HG03045 (cell line): ENCODE results near the gene RAB3IP.
"Not testable (repeated sequence)": the region's sequence is repeated elsewhere in the genome, so short reads cannot be mapped to it uniquely, and the experiment has no call there.

Source experiments
- ATAC-seq: cut with Tn5 transposase; IDR thresholded peaks from one replicate; pipeline ENCODE4 v1.9.1; 2021; ENCODE audit warnings: mild to moderate bottlenecking, moderate library complexity; ENCODE audit not compliant: unreplicated experiment

The RAB3IP gene

DNA sequence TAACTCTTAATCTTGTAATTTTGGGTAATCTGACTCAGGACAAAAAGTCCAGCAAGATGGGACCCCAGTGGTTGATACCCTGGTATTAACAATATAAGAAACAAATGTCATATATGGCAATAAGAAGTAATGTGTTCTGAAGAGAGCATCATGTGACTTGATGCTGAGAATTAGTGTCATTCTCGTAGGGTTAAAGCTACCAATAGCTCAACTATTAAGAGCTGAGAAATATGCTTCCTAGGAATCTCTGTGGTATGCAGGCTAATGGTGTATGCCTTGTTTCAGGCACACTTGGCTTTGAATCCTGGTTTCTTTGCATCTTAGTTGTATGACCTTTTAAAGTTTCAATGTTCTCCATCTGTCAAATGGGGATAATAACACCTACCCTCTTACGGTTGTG, 95.5 kb downstream of the RAB3IP start:
- no peak for ATAC-seq

DNA sequence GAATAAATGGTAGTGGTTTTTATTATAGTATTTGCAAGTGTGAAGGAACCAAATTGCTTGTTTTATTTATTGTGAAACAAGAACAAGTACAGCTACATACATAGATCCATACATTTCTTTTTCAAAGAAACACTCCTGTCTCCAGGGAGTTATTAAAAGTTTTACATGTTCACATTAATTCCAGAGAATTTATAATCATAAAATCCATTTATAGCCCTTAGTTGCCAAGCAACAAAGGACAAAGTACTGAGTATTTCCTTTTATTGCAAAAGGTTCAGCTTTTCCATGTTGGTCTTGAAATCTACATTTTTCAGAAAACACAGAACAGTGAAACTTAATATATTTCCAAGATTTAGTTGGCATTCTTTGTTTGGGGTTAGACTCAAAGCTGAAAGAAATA, 95.9 kb downstream of the RAB3IP start:
- no peak for ATAC-seq

DNA sequence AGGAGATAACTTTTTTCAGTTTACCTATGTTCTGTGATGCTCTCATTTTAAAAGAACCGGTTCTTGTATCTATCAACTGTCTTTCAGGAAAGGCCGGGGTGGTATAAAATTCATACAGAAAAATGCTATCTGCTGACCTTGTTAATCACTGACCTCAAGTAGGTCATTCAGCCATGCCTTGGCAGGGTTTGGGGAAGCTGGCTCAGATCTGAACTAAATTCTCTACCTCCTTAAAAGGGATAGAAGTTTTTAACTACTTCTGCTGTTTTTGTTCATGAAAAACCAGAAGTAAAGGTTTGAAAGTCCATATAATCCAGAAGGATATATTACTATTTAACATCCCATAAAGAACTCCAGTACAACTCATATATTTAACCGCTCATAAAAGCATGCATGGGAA, 96.4 kb downstream of the RAB3IP start:
- ATAC-seq, result no peak

DNA sequence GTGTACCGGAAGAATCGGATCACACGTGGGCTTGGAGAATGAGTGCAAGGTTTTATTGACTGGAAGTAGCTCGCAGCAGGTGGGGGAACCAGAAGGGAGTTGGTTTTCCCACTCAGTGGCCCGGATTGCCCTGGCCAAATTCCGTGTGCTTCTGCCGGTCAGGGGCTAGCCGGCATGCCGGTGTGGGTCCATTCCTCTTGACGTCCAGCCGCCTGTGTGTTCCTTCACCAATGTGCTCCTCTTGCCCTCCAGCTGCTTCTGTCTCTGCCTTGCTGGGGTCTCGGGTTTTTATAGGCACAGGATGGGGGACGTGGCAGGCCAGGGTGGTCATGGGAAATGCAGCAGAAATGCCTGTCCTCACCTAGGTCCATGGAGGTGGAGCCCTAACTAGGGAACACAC, 97.4 kb downstream of the RAB3IP start:
- ATAC-seq, result no peak

DNA sequence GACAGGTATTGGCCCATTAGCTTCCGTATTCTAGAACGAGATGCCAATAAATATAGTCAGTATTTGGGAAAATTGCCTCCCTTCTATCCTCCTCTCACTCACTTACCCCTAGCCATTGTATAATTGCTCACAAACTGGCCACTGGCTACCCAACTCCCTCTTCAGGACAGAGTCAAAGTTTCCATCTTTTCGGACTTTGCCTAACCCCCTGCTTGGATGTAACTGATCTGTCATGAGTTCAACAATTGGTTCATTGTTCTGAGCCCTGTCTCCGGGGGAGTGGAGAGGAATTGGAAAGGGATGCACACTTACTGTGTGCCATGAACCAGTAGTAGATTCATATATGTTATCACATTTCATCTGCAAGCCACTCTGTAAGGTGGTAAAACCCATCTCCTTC, 98.5 kb downstream of the RAB3IP start:
- no peak for ATAC-seq

DNA sequence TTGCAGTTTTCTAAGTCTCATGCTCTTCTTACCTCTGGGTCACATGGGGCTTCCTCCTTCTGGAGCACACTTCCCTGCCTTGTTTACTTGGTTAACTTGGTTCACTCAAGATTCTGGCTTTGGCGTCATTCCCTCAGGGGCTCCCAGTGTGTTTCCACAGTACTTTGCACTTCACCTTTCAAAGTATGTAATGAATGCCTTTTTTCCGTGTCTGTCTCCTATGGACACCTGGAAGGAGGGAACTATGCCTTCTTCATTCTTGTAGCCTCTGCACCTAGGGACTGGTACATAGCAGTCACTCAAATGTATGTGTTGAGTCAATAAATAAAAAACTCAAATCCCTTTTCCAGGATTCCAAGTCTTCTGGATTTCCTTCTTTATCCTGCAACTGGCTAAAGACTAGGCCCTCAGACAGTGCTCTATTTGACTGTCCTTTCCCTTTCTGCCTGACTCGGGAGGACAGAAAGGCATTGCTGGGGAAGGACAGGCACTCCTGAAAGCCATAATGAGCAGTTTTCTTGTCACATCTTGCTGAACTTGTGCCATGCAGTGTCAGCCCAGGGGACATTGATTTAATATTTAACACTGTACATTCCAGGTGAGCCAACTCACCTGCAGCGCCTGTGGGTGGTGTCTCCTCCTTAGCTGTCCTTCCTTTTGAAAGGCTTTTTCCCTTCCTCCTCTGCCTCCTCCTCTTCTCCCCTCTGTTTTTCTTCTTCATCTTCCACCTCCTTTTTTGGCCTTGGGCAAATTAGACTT, 99.2 kb downstream of the RAB3IP start:
- ATAC-seq, result no peak

DNA sequence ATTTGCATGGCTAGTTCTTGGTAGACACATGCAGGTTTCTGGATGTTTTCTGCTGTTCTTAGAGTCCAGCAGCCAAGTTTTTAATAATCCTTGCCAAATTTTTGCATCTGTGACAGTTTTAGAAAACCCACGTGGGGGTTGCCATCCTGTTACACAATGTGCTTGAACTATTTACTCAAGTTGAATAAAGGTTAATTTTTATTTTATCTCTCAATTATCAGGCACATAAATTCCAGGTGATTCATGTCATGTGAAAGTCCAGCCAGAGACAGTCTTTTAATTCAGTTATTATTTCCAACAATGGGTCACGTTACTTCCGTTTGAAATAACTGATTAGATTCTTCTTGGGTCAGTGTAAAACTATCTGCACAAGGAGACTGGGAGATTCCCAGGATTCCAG, 102.1 kb downstream of the RAB3IP start:
- no peak for ATAC-seq

DNA sequence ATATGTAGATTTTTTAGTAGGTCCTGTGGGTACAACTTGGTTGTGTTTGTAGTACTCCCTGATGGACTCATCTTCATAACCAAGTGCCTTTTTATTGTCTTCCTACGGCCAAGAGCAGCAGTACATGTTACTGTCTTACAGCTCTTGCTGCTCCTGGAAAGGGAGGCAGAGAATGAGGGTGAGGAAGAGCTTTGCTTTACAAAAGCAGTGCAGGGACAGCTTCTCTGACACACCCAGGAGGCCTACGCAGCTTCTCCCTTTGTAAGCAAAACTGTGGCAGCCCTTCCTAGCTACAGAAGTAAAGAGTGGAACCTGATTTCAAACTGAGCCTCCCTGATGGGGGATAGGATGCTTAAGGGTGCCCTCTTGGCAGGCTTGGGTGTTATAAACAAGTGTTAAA, 104.9 kb downstream of the RAB3IP start:
- no peak for ATAC-seq

DNA sequence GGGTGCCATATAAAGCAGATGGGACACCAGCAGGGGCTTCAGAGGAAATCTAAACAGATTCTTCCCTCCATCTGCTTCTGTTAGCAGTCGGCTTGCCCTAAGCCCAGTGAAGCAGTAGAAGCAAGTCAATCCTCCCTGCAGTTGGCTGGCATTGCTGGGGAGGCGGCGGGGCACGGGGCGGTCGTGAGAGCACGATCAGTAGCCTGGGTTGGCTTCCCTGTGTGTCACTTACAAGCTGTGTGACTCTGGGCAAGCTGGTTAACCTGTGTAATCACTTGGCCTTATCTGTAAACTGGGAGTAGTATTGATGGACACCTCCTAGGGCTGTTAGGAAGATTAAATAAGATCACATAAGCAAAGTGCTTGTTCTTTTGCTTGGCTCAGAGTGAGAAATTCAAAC, 105.8 kb downstream of the RAB3IP start:
- ATAC-seq, result no peak

DNA sequence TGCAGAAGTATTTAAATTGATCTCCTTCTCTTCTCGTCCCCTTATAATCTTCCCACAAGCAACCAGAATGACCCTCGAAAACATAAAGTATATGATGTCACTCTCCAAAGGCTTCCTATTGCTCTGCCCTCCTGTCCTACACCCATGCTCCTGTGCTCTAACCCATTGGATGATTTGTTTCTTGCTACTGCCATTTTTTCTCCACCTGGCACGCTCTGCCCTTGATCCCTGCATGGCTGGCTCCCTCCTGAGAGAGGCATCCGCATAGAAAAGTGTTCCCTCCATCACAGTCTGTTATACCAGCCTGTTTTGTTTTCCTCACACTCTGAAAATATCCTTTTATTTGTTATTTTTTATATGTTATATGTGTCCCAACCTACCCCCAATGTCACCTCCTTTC, 106.2 kb downstream of the RAB3IP start:
- ATAC-seq, result no peak

DNA sequence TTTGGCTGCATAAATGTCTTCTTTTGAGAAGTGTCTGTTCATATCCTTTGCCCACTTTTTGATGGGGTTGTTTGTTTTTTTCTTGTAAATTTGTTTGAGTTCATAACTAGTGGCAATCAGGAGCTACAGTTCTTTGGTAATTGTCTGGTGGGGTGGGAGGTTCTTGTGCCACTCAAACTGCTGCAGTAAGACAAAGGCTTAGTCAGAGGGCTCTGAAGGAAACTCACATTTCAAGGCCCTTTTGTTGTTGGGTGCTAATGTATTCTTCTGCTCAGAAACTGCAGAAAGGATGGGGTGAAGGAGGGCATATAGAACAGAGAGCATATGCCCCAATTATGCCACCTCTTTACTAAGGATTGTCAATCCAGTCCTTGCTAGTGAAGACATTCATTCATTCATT, 108.3 kb downstream of the RAB3IP start:
- no peak for ATAC-seq

DNA sequence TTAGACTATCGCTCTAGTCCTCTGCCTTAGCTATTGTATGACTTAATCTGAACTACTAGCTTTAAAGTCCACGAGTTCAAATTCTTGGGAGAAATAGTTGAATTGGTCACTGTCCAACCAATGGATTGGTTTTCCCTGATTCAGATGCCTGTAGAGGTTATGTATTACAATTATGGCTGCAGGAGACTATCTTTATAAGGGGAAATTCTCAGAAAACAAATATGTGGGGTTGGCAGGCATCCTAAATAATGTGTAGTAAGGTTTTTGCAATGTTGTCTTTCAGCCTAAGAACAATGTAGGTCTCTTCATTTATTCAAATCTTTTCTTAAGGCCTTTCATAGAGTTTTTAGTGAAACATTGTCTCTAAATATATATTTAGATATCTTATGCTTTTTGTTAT, 113.3 kb downstream of the RAB3IP start:
- no peak for ATAC-seq

DNA sequence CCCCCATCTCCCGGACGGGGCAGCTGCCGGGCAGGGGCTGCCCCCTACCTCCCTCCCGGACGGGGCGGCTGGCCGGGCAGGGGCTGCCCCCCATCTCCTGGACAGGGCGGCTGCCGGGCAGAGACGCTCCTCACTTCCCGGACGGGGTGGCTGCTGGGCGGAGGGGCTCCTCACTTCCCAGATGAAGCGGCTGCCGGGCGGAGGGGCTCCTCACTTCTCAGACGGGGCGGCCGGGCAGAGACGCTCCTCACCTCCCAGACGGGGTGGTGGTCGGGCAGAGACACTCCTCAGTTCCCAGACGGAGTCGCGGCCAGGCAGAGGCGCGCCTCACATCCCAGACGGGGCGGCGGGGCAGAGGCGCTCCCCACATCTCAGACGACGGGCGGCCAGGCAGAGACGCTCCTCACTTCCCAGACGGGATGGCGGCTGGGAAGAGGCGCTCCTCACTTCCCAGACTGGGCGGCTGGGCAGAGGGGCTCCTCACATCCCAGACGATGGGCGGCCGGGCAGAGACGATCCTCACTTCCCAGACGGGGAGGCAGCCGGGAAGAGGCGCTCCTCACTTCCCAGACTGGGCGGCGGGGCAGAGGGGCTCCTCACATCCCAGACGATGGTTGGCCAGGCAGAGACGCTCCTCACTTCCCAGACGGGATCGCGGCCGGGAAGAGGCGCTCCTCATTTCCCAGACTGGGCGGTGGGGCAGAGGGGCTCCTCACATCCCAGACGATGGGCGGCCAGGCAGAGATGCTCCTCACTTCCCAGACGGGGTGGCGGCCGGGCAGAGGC, 114.7 kb downstream of the RAB3IP start:
- ATAC-seq, result not testable (repeated sequence)

DNA sequence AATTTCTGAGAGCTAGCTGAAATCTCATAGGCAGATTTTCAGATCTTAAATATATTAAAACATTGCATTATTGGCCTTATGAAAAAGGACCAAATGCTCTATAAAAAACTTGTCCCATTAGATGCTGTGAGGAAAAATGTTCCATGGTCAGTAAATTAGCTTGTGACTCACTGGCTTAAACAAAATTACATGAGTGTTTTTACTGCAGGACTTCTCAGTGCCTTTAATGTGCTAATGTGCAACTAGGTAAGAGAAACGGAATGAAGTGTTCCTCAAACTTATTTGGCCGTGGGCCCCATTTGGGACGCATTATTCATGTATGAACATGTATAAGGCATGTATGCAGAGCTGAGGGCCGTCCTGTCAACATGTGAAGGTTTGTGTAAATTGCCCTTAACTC, 128.0 kb downstream of the RAB3IP start:
- no peak for ATAC-seq

DNA sequence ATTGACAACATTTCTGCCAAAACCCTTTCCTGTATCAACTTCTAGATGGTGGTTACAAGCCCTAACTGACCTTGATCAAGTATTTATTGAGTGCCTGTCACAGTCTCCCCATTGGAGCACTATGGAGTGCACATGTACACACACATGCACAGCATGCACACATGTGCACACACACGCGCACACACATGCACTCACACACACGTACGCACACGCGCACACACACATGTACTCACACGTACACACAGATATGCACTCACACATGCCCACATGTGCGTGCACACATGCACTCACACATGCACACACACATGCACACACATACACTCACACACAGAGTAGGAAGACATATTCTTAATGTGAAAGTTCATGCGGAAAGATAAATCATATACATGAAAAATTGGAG, 130.0 kb downstream of the RAB3IP start:
- no peak for ATAC-seq

DNA sequence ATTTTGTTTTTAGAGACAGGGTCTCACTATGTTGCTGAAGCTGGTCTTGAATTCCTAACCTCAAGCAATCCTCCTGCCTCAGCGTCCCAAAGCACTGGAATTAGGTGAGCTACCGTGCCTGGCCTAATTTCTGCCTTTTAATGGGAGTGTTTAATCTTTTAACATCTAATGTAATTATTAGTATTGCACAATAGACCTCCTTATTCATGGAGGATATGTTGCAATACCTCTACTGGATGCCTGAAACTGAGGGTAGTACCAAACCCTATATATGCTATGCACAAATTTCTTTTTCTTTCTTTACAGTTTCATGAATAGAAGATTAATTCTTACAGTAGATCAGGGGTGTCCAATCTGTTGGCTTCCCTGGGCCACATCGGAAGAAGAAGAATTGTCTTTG, 134.1 kb downstream of the RAB3IP start:
- no peak for ATAC-seq
